SK-N-SH treated with all-trans-retinoic acid at 6 μM for 48 hours (cell line): ENCODE data around the gene PLXND1.

ENCODE experiments used
- ATAC-seq: fragments of 200-7000 bp; cut with Tn5 transposase; 3 replicates; pipeline ENCODE4 v1.9.1; 2020; ENCODE audit warnings: mild to moderate bottlenecking, moderate library complexity
- ARNTL ChIP-seq: fragments of 450-650 bp; formaldehyde crosslinking; IDR thresholded peaks from 2 replicates; pipeline ENCODE4 v1.5.0; 2020; ENCODE audit warnings: low read depth, mild to moderate bottlenecking, moderate library complexity, borderline replicate concordance
- BACH2 ChIP-seq: fragments of 250-450 bp; sonication (Bioruptor Pico); IDR thresholded peaks from 2 replicates; pipeline ENCODE4 v1.9.0; 2021; ENCODE audit warnings: mild to moderate bottlenecking, borderline replicate concordance
- CSDC2 ChIP-seq: fragments of 250-450 bp; sonication (Bioruptor Pico); IDR thresholded peaks from 2 replicates; pipeline ENCODE4 v1.5.0; 2020; ENCODE audit warnings: mild to moderate bottlenecking, moderate library complexity
- ESRRG ChIP-seq: fragments of 250-450 bp; sonication (Bioruptor Pico); IDR thresholded peaks from 2 replicates; pipeline ENCODE4 v1.6.1; 2021; ENCODE audit warnings: mild to moderate bottlenecking
- GLIS3 ChIP-seq: fragments of 250-450 bp; sonication (Bioruptor Pico); IDR thresholded peaks from 2 replicates; pipeline ENCODE4 v1.5.0; 2020; ENCODE audit warnings: mild to moderate bottlenecking, moderate library complexity
- ISL1 ChIP-seq: fragments of 250-450 bp; sonication (Bioruptor Pico); IDR thresholded peaks from 2 replicates; pipeline ENCODE4 v2.1.2; 2022; ENCODE audit warnings: mild to moderate bottlenecking, moderate library complexity
- OSR1 ChIP-seq: fragments of 250-450 bp; sonication (Bioruptor Pico); IDR thresholded peaks from 2 replicates; pipeline ENCODE4 v1.8.0; 2022; ENCODE audit warnings: moderate library complexity, mild to moderate bottlenecking, inconsistent platforms
- PPARA ChIP-seq: fragments of 250-450 bp; sonication (Bioruptor Pico); IDR thresholded peaks from 2 replicates; pipeline ENCODE4 v1.5.0; 2020; ENCODE audit warnings: mild to moderate bottlenecking, borderline replicate concordance
- RARB ChIP-seq: fragments of 250-450 bp; sonication (Bioruptor Pico); IDR thresholded peaks from 2 replicates; pipeline ENCODE4 v1.8.0; 2021; ENCODE audit warnings: mild to moderate bottlenecking, moderate library complexity
- SNAI2 ChIP-seq: fragments of 250-450 bp; sonication (Bioruptor Pico); IDR thresholded peaks from 2 replicates; pipeline ENCODE4 v1.5.0; 2020; ENCODE audit warnings: mild to moderate bottlenecking, moderate library complexity
- TCF4 ChIP-seq: fragments of 250-450 bp; sonication (Bioruptor Pico); IDR thresholded peaks from 2 replicates; pipeline ENCODE4 v1.8.0; 2021; ENCODE audit warnings: mild to moderate bottlenecking, moderate library complexity, borderline replicate concordance
- TOX ChIP-seq: fragments of 250-450 bp; sonication (Bioruptor Pico); IDR thresholded peaks from 2 replicates; pipeline ENCODE4 v1.8.0; 2021; ENCODE audit warnings: mild to moderate bottlenecking, moderate library complexity, borderline replicate concordance
- ZC3H10 ChIP-seq: fragments of 250-450 bp; sonication (Bioruptor Pico); IDR thresholded peaks from 2 replicates; pipeline ENCODE4 v1.5.1; 2021; ENCODE audit warnings: mild to moderate bottlenecking, moderate library complexity
- ZFP3 ChIP-seq: fragments of 250-450 bp; sonication (Bioruptor Pico); IDR thresholded peaks from 2 replicates; pipeline ENCODE4 v1.5.0; 2020; ENCODE audit warnings: mild to moderate bottlenecking, moderate library complexity
- ZFP30 ChIP-seq: fragments of 450-650 bp; formaldehyde crosslinking; IDR thresholded peaks from 2 replicates; pipeline ENCODE4 v1.5.0; 2022; ENCODE audit warnings: mild to moderate bottlenecking, moderate library complexity
- ZNF565 ChIP-seq: fragments of 450-650 bp; formaldehyde crosslinking; conservative IDR thresholded peaks from 2 replicates; pipeline ENCODE4 v1.5.0; 2020; ENCODE audit warnings: low read depth, mild to moderate bottlenecking, moderate library complexity
- ZNF70 ChIP-seq: fragments of 450-650 bp; formaldehyde crosslinking; IDR thresholded peaks from 2 replicates; pipeline ENCODE4 v1.5.0; 2020; ENCODE audit warnings: mild to moderate bottlenecking, moderate library complexity
- ZNF8 ChIP-seq: fragments of 450-650 bp; formaldehyde crosslinking; IDR thresholded peaks from 2 replicates; pipeline ENCODE4 v1.5.0; 2020; ENCODE audit warnings: mild to moderate bottlenecking, moderate library complexity
- TF ChIP-seq, protein P1 (sequence below): fragments of 250-450 bp; sonication (Bioruptor Pico); IDR thresholded peaks from 2 replicates; pipeline ENCODE4 v1.8.0; 2021; ENCODE audit warnings: low read depth, mild to moderate bottlenecking, moderate library complexity, borderline replicate concordance
- TF ChIP-seq, protein P2 (sequence below): fragments of 250-450 bp; sonication (Bioruptor Pico); IDR thresholded peaks from 2 replicates; pipeline ENCODE4 v1.5.0; 2020; ENCODE audit warnings: mild to moderate bottlenecking, moderate library complexity
- TF ChIP-seq, protein P3 (sequence below): fragments of 250-450 bp; sonication (Bioruptor Pico); IDR thresholded peaks from 2 replicates; pipeline ENCODE4 v1.8.0; 2020; ENCODE audit warnings: mild to moderate bottlenecking, moderate library complexity, borderline replicate concordance
- TF ChIP-seq, protein P4 (sequence below): fragments of 250-450 bp; sonication (Bioruptor Pico); IDR thresholded peaks from 2 replicates; pipeline ENCODE4 v1.5.1; 2020; ENCODE audit warnings: low read depth, mild to moderate bottlenecking, moderate library complexity

Gene PLXND1

DNA sequence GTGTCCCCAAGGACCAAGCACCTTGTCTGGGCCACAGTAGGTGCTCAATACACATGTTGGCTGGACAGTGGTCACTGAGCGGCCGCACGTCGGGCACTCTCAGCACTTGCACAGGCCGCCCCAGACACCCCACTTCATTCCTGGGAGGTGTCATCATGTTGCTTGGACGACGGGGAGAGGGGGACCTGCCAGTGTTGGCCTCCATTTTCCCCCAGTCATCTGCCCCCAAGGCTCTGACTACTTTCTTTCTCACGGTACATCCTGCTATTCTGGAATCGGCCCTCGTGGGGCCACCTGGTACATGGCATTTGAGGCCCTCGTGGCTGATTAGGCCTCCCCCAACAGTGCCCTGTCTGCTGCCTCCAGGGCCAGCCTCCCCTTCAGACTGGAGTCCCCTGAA is 79.2 kb downstream of the PLXND1 start:
- no peak for TF ChIP-seq CSDC2 (CRISPR knock-in tag)
- no peak for TF ChIP-seq OSR1
- no peak for TF ChIP-seq ARNTL (CRISPR knock-in tag)
- TF ChIP-seq, protein P1, sequence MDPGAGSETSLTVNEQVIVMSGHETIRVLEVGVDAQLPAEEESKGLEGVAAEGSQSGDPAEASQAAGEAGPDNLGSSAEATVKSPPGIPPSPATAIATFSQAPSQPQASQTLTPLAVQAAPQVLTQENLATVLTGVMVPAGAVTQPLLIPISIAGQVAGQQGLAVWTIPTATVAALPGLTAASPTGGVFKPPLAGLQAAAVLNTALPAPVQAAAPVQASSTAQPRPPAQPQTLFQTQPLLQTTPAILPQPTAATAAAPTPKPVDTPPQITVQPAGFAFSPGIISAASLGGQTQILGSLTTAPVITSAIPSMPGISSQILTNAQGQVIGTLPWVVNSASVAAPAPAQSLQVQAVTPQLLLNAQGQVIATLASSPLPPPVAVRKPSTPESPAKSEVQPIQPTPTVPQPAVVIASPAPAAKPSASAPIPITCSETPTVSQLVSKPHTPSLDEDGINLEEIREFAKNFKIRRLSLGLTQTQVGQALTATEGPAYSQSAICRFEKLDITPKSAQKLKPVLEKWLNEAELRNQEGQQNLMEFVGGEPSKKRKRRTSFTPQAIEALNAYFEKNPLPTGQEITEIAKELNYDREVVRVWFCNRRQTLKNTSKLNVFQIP (CRISPR knock-in tag), result no peak
- TF ChIP-seq, protein P2, sequence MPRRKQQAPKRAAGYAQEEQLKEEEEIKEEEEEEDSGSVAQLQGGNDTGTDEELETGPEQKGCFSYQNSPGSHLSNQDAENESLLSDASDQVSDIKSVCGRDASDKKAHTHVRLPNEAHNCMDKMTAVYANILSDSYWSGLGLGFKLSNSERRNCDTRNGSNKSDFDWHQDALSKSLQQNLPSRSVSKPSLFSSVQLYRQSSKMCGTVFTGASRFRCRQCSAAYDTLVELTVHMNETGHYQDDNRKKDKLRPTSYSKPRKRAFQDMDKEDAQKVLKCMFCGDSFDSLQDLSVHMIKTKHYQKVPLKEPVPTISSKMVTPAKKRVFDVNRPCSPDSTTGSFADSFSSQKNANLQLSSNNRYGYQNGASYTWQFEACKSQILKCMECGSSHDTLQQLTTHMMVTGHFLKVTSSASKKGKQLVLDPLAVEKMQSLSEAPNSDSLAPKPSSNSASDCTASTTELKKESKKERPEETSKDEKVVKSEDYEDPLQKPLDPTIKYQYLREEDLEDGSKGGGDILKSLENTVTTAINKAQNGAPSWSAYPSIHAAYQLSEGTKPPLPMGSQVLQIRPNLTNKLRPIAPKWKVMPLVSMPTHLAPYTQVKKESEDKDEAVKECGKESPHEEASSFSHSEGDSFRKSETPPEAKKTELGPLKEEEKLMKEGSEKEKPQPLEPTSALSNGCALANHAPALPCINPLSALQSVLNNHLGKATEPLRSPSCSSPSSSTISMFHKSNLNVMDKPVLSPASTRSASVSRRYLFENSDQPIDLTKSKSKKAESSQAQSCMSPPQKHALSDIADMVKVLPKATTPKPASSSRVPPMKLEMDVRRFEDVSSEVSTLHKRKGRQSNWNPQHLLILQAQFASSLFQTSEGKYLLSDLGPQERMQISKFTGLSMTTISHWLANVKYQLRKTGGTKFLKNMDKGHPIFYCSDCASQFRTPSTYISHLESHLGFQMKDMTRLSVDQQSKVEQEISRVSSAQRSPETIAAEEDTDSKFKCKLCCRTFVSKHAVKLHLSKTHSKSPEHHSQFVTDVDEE (CRISPR knock-in tag), result no peak
- TF ChIP-seq ZC3H10 (CRISPR knock-in tag), result no peak
- no peak for TF ChIP-seq ESRRG (CRISPR knock-in tag)
- no peak for TF ChIP-seq ZNF70 (CRISPR knock-in tag)
- TF ChIP-seq ZFP3 (CRISPR knock-in tag), result no peak
- no peak for TF ChIP-seq SNAI2 (CRISPR knock-in tag)
- TF ChIP-seq TCF4 (CRISPR knock-in tag), result no peak
- no peak for TF ChIP-seq ZFP30 (CRISPR knock-in tag)
- TF ChIP-seq RARB (CRISPR knock-in tag), result no peak
- TF ChIP-seq PPARA (CRISPR knock-in tag), result no peak
- TF ChIP-seq GLIS3 (CRISPR knock-in tag), result no peak
- TF ChIP-seq, protein P3, sequence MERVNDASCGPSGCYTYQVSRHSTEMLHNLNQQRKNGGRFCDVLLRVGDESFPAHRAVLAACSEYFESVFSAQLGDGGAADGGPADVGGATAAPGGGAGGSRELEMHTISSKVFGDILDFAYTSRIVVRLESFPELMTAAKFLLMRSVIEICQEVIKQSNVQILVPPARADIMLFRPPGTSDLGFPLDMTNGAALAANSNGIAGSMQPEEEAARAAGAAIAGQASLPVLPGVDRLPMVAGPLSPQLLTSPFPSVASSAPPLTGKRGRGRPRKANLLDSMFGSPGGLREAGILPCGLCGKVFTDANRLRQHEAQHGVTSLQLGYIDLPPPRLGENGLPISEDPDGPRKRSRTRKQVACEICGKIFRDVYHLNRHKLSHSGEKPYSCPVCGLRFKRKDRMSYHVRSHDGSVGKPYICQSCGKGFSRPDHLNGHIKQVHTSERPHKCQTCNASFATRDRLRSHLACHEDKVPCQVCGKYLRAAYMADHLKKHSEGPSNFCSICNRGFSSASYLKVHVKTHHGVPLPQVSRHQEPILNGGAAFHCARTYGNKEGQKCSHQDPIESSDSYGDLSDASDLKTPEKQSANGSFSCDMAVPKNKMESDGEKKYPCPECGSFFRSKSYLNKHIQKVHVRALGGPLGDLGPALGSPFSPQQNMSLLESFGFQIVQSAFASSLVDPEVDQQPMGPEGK, result no peak
- TF ChIP-seq ISL1 (CRISPR knock-in tag), result no peak
- TF ChIP-seq, protein P4, sequence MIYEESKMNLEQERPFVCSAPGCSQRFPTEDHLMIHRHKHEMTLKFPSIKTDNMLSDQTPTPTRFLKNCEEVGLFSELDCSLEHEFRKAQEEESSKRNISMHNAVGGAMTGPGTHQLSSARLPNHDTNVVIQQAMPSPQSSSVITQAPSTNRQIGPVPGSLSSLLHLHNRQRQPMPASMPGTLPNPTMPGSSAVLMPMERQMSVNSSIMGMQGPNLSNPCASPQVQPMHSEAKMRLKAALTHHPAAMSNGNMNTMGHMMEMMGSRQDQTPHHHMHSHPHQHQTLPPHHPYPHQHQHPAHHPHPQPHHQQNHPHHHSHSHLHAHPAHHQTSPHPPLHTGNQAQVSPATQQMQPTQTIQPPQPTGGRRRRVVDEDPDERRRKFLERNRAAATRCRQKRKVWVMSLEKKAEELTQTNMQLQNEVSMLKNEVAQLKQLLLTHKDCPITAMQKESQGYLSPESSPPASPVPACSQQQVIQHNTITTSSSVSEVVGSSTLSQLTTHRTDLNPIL (CRISPR knock-in tag), result no peak
- no peak for TF ChIP-seq ZNF565 (CRISPR knock-in tag)
- no peak for ATAC-seq

DNA sequence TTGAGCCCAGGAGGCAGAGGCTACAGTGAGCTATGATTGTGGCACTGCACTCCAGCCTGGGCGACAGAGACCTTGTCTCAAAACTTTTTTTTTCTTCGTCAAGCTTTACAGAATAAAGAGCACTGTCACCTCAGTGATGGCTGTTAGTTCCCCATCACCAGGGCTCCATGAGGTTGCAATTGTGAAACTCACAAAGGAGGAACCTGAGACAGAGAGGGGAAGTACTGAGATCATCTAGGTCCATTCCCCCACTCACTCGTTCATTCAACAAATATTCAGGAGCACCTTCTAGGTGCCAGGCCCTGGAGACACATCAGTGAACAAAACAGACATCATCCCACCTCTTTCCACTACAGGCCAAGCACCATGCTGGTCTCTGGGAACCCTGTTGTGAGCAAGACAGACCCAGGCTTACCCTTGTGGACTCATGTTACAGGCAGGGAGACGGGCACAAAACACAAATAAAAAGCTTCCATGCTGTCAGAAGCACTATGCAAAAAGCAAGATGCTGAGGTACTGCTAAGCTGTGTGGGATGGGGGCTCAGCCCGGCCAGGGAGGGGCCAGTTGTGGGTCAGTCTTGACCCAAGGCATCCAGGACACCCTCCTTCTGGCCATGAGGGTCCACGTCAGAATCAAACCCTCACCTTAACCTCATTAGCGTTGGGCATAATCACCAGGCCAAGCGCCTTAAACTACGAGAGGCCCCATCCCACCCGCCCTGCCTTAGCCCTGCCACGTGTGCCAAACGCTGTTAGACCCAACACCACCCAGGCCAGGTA is 80.2 kb downstream of the PLXND1 start:
- no peak for ATAC-seq
- TF ChIP-seq ARNTL (CRISPR knock-in tag), result no peak
- no peak for TF ChIP-seq ZFP3 (CRISPR knock-in tag)
- no peak for TF ChIP-seq CSDC2 (CRISPR knock-in tag)
- TF ChIP-seq TOX (CRISPR knock-in tag), result no peak
- no peak for TF ChIP-seq SNAI2 (CRISPR knock-in tag)
- no peak for TF ChIP-seq TCF4 (CRISPR knock-in tag)
- TF ChIP-seq BACH2 (CRISPR knock-in tag), result no peak
- TF ChIP-seq GLIS3 (CRISPR knock-in tag), result no peak
- TF ChIP-seq, protein P1 (CRISPR knock-in tag), result no peak
- TF ChIP-seq ESRRG (CRISPR knock-in tag), result no peak
- TF ChIP-seq, protein P2 (CRISPR knock-in tag), result no peak
- TF ChIP-seq ZC3H10 (CRISPR knock-in tag), result no peak
- TF ChIP-seq, protein P3, result no peak
- TF ChIP-seq ZNF8 (CRISPR knock-in tag), result no peak
- no peak for TF ChIP-seq ZFP30 (CRISPR knock-in tag)
- no peak for TF ChIP-seq OSR1
- no peak for TF ChIP-seq RARB (CRISPR knock-in tag)
- TF ChIP-seq PPARA (CRISPR knock-in tag), result no peak
